Measurements from ENCODE around the gene SSTR3.

DNA sequence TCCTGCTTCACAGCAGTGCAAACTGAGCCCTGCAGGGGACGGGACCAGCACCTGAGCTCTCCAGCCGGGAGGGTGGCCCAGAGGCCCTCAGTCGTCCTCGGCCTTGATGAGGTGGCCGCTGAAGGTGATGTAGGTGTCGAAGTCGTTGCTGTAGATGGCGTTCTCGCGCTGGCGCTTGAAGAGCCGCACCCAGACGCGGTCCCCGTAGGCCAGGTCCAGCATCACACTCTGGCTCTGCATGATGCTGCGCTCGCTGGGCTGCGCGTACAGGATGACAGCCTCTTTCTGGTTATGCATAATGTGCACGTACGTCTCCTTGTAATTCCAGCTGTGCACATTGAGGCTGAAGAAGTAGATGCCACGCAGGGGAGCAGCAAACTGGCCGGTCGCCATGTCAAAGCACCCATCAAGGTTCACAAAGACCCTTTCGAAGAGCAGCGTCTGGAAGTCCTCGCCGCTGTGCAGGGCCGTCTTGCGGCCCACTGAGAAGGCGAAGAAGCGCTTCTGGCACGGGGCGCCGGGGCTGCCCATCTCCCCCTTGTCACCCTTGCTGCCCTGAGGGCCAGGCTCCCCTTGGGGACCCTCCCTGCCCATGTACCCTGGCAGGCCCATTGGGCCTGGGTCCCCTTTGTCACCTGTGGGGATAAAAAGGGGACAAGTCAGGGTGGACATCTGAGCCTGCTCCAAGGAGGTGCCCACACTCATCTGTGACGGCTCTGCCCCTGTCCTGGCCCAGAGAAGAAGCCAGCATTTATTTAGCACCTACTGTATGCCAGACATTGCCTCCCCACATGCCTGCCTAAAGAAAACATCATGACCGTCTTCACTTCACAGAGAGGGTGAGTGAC is 30.0 kb downstream of the SSTR3 start:
- TF ChIP-seq, protein P1, sequence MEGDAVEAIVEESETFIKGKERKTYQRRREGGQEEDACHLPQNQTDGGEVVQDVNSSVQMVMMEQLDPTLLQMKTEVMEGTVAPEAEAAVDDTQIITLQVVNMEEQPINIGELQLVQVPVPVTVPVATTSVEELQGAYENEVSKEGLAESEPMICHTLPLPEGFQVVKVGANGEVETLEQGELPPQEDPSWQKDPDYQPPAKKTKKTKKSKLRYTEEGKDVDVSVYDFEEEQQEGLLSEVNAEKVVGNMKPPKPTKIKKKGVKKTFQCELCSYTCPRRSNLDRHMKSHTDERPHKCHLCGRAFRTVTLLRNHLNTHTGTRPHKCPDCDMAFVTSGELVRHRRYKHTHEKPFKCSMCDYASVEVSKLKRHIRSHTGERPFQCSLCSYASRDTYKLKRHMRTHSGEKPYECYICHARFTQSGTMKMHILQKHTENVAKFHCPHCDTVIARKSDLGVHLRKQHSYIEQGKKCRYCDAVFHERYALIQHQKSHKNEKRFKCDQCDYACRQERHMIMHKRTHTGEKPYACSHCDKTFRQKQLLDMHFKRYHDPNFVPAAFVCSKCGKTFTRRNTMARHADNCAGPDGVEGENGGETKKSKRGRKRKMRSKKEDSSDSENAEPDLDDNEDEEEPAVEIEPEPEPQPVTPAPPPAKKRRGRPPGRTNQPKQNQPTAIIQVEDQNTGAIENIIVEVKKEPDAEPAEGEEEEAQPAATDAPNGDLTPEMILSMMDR (IDR thresholded peaks at IDR 0.05; ENCODE audit: insufficient read depth, low read length): no peak
- TF ChIP-seq POLR2AphosphoS5 (IDR thresholded peaks at IDR 0.05; ENCODE audit: low read depth) (no peak), GABPA (IDR thresholded peaks at IDR 0.05; ENCODE audit: low read depth) (no peak)
- TF ChIP-seq, protein P2, sequence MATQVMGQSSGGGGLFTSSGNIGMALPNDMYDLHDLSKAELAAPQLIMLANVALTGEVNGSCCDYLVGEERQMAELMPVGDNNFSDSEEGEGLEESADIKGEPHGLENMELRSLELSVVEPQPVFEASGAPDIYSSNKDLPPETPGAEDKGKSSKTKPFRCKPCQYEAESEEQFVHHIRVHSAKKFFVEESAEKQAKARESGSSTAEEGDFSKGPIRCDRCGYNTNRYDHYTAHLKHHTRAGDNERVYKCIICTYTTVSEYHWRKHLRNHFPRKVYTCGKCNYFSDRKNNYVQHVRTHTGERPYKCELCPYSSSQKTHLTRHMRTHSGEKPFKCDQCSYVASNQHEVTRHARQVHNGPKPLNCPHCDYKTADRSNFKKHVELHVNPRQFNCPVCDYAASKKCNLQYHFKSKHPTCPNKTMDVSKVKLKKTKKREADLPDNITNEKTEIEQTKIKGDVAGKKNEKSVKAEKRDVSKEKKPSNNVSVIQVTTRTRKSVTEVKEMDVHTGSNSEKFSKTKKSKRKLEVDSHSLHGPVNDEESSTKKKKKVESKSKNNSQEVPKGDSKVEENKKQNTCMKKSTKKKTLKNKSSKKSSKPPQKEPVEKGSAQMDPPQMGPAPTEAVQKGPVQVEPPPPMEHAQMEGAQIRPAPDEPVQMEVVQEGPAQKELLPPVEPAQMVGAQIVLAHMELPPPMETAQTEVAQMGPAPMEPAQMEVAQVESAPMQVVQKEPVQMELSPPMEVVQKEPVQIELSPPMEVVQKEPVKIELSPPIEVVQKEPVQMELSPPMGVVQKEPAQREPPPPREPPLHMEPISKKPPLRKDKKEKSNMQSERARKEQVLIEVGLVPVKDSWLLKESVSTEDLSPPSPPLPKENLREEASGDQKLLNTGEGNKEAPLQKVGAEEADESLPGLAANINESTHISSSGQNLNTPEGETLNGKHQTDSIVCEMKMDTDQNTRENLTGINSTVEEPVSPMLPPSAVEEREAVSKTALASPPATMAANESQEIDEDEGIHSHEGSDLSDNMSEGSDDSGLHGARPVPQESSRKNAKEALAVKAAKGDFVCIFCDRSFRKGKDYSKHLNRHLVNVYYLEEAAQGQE (IDR thresholded peaks at IDR 0.05; ENCODE audit: insufficient replicate concordance, low read depth): no peak

Data from HL-60 (cell line).